ENCODE results near the gene PRDM1.

- TF ChIP-seq POLR2A (IDR thresholded peaks at IDR 0.05) (no peak), CTCF (IDR thresholded peaks at IDR 0.05 in 4 of 5, conservative IDR thresholded peaks at IDR 0.05 in 1 of 5) (no peak)
Measured at GRCh38 chr6:106086814-106087175, 659 bp downstream of the PRDM1 start.

All from gastrocnemius medialis (tissue), 4 donors.